OCI-LY1 (cell line): ENCODE results near the gene C4orf17.

ENCODE experiments used
- CTCF ChIP-seq: fragments of 200-600 bp; sonication (generic), shearing (Covaris generic); IDR thresholded peaks from 2 replicates; pipeline ENCODE4 v1.5.1; 2017; ENCODE audit warnings: mild to moderate bottlenecking, antibody characterized with exemption, low read length, moderate library complexity, mixed read lengths
- EZH2 ChIP-seq: fragments of 200-600 bp; sonication (generic), shearing (Covaris generic); IDR thresholded peaks from 2 replicates; pipeline ENCODE4 v1.8.0; 2017; ENCODE audit warnings: borderline replicate concordance, mixed run types, mild to moderate bottlenecking, antibody characterized with exemption, low read length, moderate library complexity, mixed read lengths

GRCh38 chr4:99585516-99585915 lies 74.7 kb downstream of the C4orf17 start:
- TF ChIP-seq CTCF, result no peak
- no peak for TF ChIP-seq EZH2
